ENCODE data around the gene FADD.

Gene FADD

DNA sequence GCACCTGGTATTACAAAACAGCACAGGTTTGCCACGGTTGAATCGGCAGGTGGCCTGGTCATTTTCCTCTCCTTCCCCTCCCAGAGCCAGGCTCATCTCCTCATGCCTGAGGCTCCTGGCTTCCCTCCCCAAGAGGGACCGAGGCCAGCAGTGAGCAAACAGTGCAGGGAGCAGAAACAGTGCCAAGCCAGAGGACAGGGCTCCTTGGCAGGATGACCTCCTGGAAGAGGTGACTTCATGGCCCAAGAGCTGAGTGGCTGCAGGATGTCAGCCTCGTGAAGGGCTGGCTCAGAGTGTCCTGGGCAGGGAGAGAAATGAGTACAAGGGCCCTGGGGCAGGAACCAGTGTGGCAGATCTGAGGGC is 44.6 kb downstream of the FADD start:
- no peak overlapping the region for H3K4me3 ChIP-seq (ENCODE audit: low read depth, low read length)
- TF ChIP-seq, protein P1, sequence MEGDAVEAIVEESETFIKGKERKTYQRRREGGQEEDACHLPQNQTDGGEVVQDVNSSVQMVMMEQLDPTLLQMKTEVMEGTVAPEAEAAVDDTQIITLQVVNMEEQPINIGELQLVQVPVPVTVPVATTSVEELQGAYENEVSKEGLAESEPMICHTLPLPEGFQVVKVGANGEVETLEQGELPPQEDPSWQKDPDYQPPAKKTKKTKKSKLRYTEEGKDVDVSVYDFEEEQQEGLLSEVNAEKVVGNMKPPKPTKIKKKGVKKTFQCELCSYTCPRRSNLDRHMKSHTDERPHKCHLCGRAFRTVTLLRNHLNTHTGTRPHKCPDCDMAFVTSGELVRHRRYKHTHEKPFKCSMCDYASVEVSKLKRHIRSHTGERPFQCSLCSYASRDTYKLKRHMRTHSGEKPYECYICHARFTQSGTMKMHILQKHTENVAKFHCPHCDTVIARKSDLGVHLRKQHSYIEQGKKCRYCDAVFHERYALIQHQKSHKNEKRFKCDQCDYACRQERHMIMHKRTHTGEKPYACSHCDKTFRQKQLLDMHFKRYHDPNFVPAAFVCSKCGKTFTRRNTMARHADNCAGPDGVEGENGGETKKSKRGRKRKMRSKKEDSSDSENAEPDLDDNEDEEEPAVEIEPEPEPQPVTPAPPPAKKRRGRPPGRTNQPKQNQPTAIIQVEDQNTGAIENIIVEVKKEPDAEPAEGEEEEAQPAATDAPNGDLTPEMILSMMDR (IDR thresholded peaks at IDR 0.05; ENCODE audit: borderline replicate concordance, insufficient read depth, low read depth, low read length), result no peak

DNA sequence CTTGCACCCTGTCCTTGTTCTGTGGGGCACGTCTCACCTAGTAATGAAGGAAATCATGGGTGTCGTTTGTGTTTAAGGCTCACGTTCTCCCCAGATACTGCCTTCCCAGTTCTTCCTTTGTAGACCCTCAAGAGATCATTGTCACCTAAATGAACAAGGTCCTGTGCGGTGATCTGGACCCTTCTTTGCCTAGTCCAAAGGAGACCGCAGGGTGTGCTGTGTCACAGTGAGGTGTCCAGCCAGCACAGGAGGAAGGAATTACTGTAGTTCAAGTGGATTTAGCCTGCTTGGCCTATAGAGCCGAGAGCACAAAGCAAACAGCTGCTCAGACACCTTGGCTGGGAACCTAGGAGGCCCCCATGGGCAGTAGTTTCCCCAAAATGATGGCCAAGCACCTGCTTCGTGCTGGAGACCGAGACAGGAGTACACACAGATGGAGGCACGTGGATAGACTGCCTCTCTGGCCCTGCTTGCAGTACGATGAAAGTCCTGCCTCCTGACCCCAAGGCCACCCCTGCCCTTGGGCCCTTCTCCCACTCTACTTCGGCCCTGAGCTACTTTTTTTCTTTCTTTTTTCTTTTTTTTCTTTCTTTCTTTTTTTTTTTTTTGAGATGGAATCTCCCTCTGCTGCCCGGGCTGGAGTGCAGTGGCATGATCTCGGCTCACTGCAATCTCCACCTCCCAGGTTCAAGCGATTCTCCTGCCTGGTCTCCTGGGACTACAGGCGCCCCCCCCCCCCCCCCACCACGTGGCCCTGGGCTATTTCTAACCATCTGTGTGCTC is 48.0 kb downstream of the FADD start:
- TF ChIP-seq, protein P1 (IDR thresholded peaks at IDR 0.05; ENCODE audit: borderline replicate concordance, insufficient read depth, low read depth, low read length), result no peak

GRCh38 chr11:70251659-70252321 is 48.7 kb downstream of the FADD start:
- H3K4me3 ChIP-seq (ENCODE audit: low read depth, low read length), result no peak overlapping the region
- TF ChIP-seq, protein P1 (IDR thresholded peaks at IDR 0.05; ENCODE audit: borderline replicate concordance, insufficient read depth, low read depth, low read length), result no peak

More for the DNA sequence above, 48.0 kb downstream of the FADD start:
- H3K4me3 ChIP-seq (ENCODE audit: low read depth, low read length), result no peak overlapping the region

- H3K4me3 ChIP-seq (ENCODE audit: low read depth, low read length), result no peak overlapping the region
- TF ChIP-seq, protein P1 (IDR thresholded peaks at IDR 0.05; ENCODE audit: borderline replicate concordance, insufficient read depth, low read depth, low read length), result no peak
These were observed 49.7 kb downstream of the FADD start for GRCh38 chr11:70252844-70253243.

GRCh38 chr11:70255477-70256116 is 52.5 kb downstream of the FADD start:
- TF ChIP-seq, protein P1 (IDR thresholded peaks at IDR 0.05; ENCODE audit: borderline replicate concordance, insufficient read depth, low read depth, low read length), result no peak
- H3K4me3 ChIP-seq (ENCODE audit: low read depth, low read length), result no peak overlapping the region
